8988T (cell line): Measurements from ENCODE around the gene SLC24A3.

ENCODE experiments used
- DNase-seq: peaks from one replicate; pipeline ENCODE4 v3.0.0; 2011

Gene SLC24A3

DNA sequence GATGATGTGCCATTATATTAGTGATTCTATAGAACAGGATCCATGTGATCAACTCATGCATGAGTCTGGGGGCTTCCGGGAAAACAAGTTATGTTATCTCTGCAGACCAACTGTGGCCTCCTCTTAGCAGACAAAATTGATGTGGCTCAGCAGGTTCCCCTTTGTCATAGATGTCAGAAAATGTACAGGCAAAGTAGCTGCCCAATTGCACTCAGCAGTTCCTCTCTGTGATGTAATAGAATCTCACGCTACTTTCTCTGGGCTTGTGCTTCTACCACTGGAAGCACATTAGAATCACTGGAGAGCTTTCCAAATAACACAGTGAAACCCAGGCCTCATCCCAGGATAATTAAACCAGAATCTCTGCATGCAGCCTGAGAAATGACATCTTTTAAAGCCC lies 253.1 kb downstream of the SLC24A3 start:
- DNase-seq, result no peak

GRCh38 chr20:19466206-19466928 lies 253.9 kb downstream of the SLC24A3 start:
- no peak for DNase-seq

DNA sequence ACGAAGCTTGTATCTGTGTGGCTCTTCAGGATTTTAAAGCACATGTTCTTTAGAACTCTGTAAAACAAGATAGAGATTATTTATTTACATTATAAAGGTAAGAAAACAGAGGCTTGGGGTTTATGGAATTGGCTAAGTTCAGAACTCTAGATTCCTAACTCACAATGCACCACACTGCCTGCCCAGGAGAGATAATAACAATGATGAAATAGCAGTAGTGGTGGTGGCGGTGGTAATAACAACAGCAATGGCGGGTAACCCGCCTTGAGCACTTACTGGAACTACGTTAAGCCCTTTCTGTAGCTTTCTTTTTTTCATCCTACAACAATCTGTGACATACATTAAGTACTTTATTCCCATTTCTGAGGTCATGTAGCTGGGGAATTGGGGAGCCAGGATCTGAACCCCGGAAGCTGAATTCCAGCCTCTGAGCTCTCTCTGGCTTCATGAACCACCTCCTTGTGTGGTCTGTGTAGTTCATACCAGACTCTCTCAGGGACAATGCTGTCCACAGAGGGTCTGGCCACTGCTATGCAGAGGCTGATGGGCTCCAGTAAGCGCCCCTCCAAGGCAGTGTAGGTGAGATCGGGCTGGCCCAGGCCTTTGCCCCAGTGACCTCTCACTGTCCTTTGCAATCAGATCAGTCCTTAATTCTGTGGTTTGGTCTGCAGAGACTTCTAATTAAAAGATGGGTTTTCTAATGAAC lies 260.9 kb downstream of the SLC24A3 start:
- DNase-seq, result no peak

DNA sequence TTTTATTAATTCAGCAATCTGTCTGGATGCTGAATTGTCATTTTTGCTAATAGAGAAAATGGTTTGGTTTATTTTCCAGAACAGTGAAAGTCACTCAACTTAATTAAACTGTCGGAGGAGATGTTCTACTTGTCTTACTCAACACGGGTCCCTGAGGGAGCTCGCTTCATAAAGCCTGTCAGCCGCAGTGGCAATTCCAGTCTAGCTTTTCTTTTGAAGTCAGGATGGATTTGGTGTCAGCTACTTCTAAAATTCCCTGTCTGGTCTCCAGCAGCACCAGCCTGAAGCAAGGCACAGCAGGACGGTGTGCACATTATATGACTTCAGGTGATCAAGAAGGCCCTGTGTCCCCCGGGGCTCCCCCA lies 261.5 kb downstream of the SLC24A3 start:
- no peak for DNase-seq

GRCh38 chr20:19478320-19478895 lies 266.0 kb downstream of the SLC24A3 start:
- DNase-seq, result no peak

GRCh38 chr20:19482726-19483125 lies 270.3 kb downstream of the SLC24A3 start:
- DNase-seq, result no peak

GRCh38 chr20:19483309-19483708 lies 270.9 kb downstream of the SLC24A3 start:
- no peak for DNase-seq

GRCh38 chr20:19486446-19486845 lies 274.0 kb downstream of the SLC24A3 start:
- no peak for DNase-seq

DNA sequence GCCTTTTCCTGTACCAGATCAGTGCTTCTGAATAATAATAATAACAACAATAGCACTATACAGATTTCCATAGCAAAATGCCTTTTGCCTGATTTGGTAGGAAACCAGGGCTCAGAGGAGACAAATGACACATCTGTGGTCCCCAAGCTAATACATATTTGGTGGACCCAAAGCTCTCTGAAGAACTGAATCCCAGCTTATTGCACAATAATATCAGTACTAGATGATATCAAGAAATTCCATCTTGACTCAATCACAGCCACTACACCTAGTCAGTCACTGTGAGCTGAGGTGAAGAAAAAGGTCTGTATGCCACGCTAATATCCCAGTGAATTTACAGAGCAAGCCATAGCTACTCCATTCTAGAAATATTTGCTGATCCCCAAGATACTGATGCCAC lies 275.0 kb downstream of the SLC24A3 start:
- no peak for DNase-seq

DNA sequence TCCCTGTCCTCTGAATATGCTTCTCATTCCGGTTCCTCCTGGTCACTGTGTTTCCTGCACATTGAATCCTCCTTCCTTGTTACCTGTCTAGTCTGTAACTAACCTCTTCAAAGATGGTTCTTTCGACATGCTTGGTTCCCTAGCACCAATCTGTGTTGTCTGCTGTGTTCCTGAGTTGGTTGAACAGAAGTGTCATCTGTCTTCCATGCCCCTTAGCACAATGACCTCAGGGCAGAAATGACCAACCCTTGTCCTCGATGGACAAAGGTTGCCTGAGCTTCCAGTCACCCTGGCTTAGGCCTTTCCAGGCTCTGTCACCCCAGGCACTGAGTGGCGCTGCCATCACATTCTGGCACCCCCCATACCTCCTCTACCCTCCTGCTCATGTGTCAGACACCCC lies 278.8 kb downstream of the SLC24A3 start:
- no peak for DNase-seq

GRCh38 chr20:19492116-19492515 lies 279.7 kb downstream of the SLC24A3 start:
- no peak for DNase-seq

DNA sequence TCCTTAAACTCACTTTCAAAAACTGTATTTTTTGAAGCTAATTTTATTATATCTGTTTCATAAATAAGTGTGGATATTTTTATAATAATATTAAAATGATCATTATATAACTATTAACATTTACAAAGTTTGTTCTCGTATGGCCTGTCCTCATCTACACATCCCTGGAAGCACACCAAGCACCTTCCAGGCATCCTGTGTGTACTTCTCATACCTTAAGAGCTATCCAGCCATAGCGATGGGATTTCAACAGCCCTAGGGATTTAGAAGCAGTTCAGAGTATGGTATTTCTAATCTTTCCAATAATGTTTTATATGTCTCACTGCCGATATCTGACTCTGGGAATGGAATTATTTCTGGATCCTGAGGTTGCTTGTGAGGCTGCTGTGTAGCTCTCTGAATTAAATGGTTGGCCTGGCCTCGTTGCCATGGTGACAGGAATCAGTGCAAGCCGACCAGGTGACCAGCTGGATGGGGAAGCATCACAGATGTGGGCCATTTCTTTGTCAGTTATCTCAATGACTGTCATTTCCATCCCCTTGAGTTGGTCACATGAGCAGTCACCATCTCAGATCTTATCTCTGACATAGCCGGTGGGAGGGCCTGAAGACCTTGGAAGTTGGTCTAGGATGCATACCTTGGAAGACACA lies 280.4 kb downstream of the SLC24A3 start:
- DNase-seq, result no peak

GRCh38 chr20:19493794-19494495 lies 281.5 kb downstream of the SLC24A3 start:
- DNase-seq, result no peak

DNA sequence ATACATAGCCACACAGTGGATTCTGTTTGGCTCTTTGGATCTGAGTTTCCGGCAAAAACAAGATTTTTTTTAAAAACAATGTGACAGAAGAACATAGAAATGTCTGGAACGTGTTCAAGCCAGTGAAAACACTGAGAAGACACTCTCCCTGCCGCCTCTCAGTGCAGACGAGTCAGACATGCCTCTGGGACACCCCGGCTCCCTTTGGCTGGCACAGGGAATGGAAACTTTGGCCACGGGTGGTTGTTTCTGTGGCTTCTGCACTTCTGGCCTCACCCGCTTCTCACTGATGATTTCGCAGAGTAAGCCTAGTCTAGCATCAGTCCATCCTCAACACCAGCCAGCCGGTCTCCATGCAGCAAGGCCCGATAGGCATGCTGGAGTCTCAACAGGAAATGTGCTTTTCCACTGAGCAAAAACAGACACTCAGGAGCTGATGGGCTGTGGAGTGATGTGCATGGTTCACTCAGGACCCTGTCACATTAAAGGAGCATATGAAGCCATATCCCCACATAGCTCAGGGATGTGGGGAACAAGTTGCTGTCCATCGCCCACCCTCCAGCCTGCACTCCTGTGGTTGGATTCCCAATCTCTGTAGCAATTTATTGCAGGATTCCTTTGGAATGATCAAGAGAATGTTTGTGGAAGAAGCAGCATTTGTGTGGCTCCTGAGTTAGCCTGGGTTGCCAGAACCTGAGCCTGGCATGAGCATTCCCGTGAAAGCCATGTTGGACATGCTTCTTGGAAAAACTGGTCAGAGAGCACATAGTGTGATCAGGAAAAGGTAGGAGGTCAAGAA lies 283.7 kb downstream of the SLC24A3 start:
- no peak for DNase-seq

DNA sequence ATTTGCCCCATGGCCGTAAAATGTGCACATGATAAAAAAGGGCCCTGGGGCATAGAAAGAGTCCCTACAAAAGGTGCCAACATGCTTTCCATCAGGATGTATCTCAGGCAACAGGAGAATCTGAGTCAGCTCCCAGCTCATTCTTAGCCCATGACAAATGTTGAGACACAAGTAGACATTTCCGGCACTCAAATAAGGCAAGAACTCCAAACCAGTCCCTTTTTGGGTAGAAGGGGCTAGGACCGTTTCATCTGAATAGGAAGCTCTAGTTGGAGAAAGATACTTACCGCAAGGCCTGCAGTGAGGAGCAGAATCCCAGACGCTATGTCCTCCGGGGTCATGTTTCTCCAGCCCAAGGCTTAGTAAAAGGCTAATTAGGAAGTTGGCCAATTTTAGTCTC lies 284.6 kb downstream of the SLC24A3 start:
- no peak for DNase-seq

GRCh38 chr20:19498756-19499155 lies 286.3 kb downstream of the SLC24A3 start:
- no peak for DNase-seq

DNA sequence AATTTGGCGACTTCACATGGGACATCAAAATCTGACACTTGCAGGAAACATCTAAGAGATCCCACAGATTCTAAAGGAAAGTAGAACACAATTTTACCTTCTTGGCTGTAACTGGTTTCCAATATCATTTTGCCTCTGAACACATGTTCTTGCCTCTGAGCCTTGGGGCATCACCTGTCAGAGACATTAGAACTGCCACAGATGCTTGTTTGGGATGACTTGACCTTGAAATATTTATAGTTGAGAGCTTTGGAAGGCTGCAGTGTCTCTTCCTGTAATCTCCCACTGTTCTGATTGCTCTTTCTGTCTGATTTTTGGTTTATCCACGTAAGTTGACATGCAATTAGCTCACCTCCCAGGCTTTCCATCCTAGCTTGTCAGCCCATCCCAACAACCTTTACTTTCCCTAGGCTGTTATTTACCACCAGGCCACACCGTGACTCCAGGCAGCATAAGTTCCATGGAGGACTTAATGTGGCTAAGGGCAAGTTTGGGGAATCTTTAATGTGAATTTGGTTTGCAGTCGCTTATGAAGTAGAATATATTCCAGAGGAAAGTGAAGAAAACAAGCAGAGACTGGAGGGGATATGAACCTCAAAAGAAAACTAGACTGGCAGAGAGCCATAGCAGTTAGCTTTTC lies 289.2 kb downstream of the SLC24A3 start:
- no peak for DNase-seq

- DNase-seq, result no peak
Observed at GRCh38 chr20:19502169-19502568, 289.7 kb downstream of the SLC24A3 start.

GRCh38 chr20:19504251-19504650 lies 291.8 kb downstream of the SLC24A3 start:
- no peak for DNase-seq

GRCh38 chr20:19506021-19506420 lies 293.6 kb downstream of the SLC24A3 start:
- no peak for DNase-seq

GRCh38 chr20:19508449-19508848 lies 296.0 kb downstream of the SLC24A3 start:
- DNase-seq, result no peak

DNA sequence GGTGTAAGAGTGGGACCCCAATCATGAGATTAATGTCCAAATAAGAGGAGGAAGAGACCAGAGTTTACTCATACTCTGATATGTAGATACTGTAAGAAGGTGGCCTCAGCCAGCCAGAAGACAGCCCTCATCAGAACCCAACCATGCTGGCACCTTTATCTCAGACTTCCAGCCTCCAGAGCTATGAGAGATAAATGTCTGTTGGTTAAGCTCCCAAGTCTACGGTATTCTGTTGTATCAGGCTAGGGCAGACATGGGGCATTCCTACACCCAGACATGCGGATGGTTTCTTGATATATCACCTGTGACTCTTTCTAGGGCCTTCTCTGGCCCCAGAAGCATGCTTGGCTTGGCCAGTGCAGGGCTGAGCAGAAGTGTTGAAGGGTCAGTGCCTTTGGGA lies 298.2 kb downstream of the SLC24A3 start:
- DNase-seq, result no peak
